ENCODE results near the gene HLA-DQB2. TPM values are rescaled to one million over a fixed set of nuclear protein-coding genes. Genes with fewer than 3 reads are reported as not detected.

The HLA-DQB2 gene
- total and polyA plus RNA-seq, 2 donors (not counting 3 experiments of a cell fraction or from before 2014, with no cell fraction given): not detected

GRCh38 chr6:32738126-32738525 lies 25.2 kb downstream of the HLA-DQB2 start:
- CTCF ChIA-PET: no interaction called here
- H3K4me2 ChIP-seq (ENCODE audit: insufficient read depth, low read length): no peak overlapping the region
- intact Hi-C loops (cut with micrococcal nuclease) (no loop called here), dilution Hi-C loops (cut with MboI; ENCODE audit: extremely low pct_ligation_motif_present, low sequenced_read_pairs) (no loop called here)
- peaks cover 5 to 6% of the 10 kb centered on the region in 2 experiments for H3K27me3 ChIP-seq (ENCODE audit: control insufficient read depth in 2 of 2, insufficient read depth in 2 of 2, low read length in 2 of 2)
- no peaks in the 10 kb centered on the region for H4K20me1 ChIP-seq (replicated peaks; ENCODE audit: control insufficient read depth, extremely low read depth, insufficient read depth, low read length)
- no peak for FAIRE-seq
- TF ChIP-seq MYC (IDR thresholded peaks at IDR 0.05; ENCODE audit: low read depth, low read length) (no peak), MAX (IDR thresholded peaks at IDR 0.05; ENCODE audit: insufficient read depth, insufficient read length) (no peak), EZH2 (IDR thresholded peaks at IDR 0.05; ENCODE audit: borderline replicate concordance, low read depth, low read length, severe bottlenecking) (no peak), POLR2AphosphoS5 (IDR thresholded peaks at IDR 0.05; ENCODE audit: insufficient read depth, low read depth, low read length) (no peak), JUN (IDR thresholded peaks at IDR 0.05; ENCODE audit: borderline replicate concordance, insufficient read depth, insufficient read length, low read depth) (no peak), CTCF (IDR thresholded peaks at IDR 0.05; ENCODE audit: extremely low read depth in 1 of 2, insufficient read depth in 1 of 2, low read depth in 1 of 2, low read length in 2 of 2) (no peak), FOS (IDR thresholded peaks at IDR 0.05; ENCODE audit: borderline replicate concordance, insufficient read depth, low read length) (no peak), POLR2A (IDR thresholded peaks at IDR 0.05; ENCODE audit: low read depth, low read length) (no peak), GATA2 (IDR thresholded peaks at IDR 0.05; ENCODE audit: insufficient read depth, insufficient read length, low read depth, low read length) (no peak)
- H2AFZ ChIP-seq (ENCODE audit: low read depth, low read length): no peak overlapping the region
- no peaks in the 10 kb centered on the region for H3K79me2 ChIP-seq (ENCODE audit: control insufficient read depth, insufficient read depth, low read length)
- no peaks in the 10 kb centered on the region for H3K9me1 ChIP-seq (replicated peaks; ENCODE audit: control insufficient read depth, extremely low read depth, insufficient read depth, low read length)
- no peaks in the 10 kb centered on the region for H3K9me3 ChIP-seq (replicated peaks; ENCODE audit: control insufficient read depth, insufficient read depth, low read length)
- DNase-seq (ENCODE audit: low read depth, low spot score): no peak
- no peaks in the 10 kb centered on the region for H3K36me3 ChIP-seq (ENCODE audit: control insufficient read depth in 2 of 2, extremely low read depth in 1 of 2, insufficient read depth in 2 of 2, low read length in 2 of 2)
- no peak overlapping the region for H3K4me3 ChIP-seq (replicated peaks in 1 of 3; ENCODE audit: insufficient read depth in 1 of 3, low read depth in 1 of 3, low read length in 3 of 3)
- BruUV-seq (replicated peaks): no TSS peak
- H3K27ac ChIP-seq (ENCODE audit: insufficient read depth, low read depth, low read length): no peak overlapping the region
- POLR2A ChIA-PET: no interaction called here
- H3K4me1 ChIP-seq (ENCODE audit: control insufficient read depth, extremely low read depth, insufficient read depth, low read length): no peaks in the 10 kb centered on the region
- no peak overlapping the region for H3K9ac ChIP-seq (replicated peaks; ENCODE audit: extremely low read depth, insufficient read depth, low read length)
